Body of pancreas (tissue), 4 donors: ENCODE measurements around the gene SAMD9. TPM values are rescaled to one million over a fixed set of nuclear protein-coding genes. Genes with fewer than 3 reads are reported as not detected.

ENCODE experiments used
- ATAC-seq: fragments of 150-250 bp; one replicate; pipeline ENCODE4 v1.9.1; 2016
- DNase-seq, 4 donors: peaks; one replicate each; pipeline ENCODE4 v3.0.0-alpha.2; 2019
- H3K27ac ChIP-seq, 4 donors: fragments of 200-600 bp; sonication (generic); 1 replicate in 3 of 4; 2 replicates in 1 of 4; pipeline versions ENCODE4 v1.5.1 to v1.6.1; 2016 to 2019; ENCODE audit warnings: mild to moderate bottlenecking in 1 of 4, mixed read lengths in 1 of 4, moderate library complexity in 1 of 4
- H3K27me3 ChIP-seq, 2 donors: fragments of 200-600 bp; sonication (generic); one replicate each; pipeline ENCODE4 v1.6.0; 2016; ENCODE audit warnings: mild to moderate bottlenecking in 1 of 2
- H3K36me3 ChIP-seq, 2 donors: fragments of 200-600 bp; sonication (generic); replicated peaks in 1 of 2; 2 replicates each; pipeline ENCODE4 v1.5.1; 2016; ENCODE audit warnings: low read depth in 2 of 2; ENCODE audit not compliant: insufficient read depth in 1 of 2
- H3K4me1 ChIP-seq: fragments of 200-600 bp; sonication (generic); one replicate; pipeline ENCODE4 v1.6.0; 2016
- H3K4me3 ChIP-seq, 2 donors: fragments of 200-600 bp; sonication (generic); 1 replicate in 1 of 2; 2 replicates in 1 of 2; pipeline ENCODE4 v1.5.1; 2016 to 2019
- H3K9me3 ChIP-seq, 3 donors: fragments of 200-600 bp; sonication (generic); 1 replicate in 2 of 3; 2 replicates in 1 of 3; pipeline ENCODE4 v1.5.1; 2016
- POLR2A ChIP-seq, 3 donors: fragments of 450-650 bp; IDR thresholded peaks; one replicate each; pipeline ENCODE4 v1.6.1; 2016; ENCODE audit warnings: antibody characterized with exemption in 3 of 3, mild to moderate bottlenecking in 2 of 3
- WGBS, 2 donors: methylation state at CpG; one replicate each; pipeline ENCODE4 v1.1.5; 2017; 5-methylcytosine and 5-hydroxymethylcytosine counted together
- intact Hi-C: fragments of 100-400 bp; cut with DNase I; formaldehyde crosslinking; loops from one replicate; pipeline ENCODE4 v1.15.1; 2023
- total RNA-seq, 2 donors: library from RNA; depleted of rRNA; stranded (reverse); fragments of >200 nt; gene quantifications; one replicate each; pipeline ENCODE4 v1.1.0, GENCODE V29; 2016
- TF ChIP-seq, protein P1 (sequence below), 7 experiments: fragments of 450-650 bp in 4 of 7; fragments of 200-600 bp in 3 of 7; sonication (generic) in 3 of 7; IDR thresholded peaks; one replicate each; pipeline ENCODE4 v1.5.1; 2016 to 2019; ENCODE audit warnings: antibody characterized with exemption in 7 of 7

The SAMD9 gene
- total RNA-seq, 2 donors from 2014 or later, result 4.9 to 5.2 TPM

DNA sequence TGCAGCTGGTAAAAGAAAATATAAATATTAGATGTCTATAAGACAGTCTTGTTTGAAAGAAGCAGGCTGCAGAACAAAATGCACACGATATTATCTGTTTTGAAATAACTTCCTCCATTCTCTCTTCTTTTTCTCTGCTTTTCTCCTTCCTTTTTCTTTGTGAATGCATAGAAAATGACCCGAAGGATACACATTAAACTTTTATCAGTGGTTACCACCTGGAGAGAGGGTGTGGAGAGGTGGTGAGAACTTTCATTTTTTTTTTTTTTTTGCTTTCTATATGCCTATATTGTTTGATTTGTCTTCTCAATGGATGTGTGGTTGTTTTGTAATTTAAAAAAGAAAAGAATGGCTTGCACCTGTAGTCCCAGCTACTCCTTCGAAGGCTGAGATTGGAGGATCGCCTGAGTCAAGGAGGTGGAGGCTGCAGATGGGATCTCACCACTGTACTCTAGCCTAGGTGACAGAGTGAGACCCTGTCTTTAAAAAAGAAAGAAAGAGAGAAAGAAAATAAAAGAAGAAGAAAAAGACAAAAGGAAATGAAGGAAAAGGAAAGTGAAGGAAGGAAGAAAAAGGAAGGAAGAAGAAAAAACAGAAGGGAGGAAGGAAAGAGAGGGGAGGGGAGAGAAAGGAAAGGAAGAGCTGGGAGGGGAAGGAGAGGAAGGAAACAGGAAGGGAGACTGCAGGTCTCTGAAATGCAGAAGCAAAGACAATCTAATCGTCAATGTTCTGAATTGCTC lies 64.4 kb downstream of the SAMD9 start:
- no peak overlapping the region for H3K27ac ChIP-seq
- intact Hi-C loops, result loop anchor here (10.0 kb wide), 1 partner anchor 439 kb away; no protein-coding TSS in a partner anchor
- H3K9me3 ChIP-seq, result no peaks in the 10 kb centered on the region
- no peak for ATAC-seq
- no peaks in the 10 kb centered on the region for H3K4me1 ChIP-seq
- no peaks in the 10 kb centered on the region for H3K27me3 ChIP-seq
- H3K36me3 ChIP-seq, result no peaks in the 10 kb centered on the region
- WGBS, 2 donors, result 44 to 47% methylated on average over 5 of the region's 5 CpGs
- no peak overlapping the region for H3K4me3 ChIP-seq
- TF ChIP-seq POLR2A (IDR thresholded peaks at IDR 0.05), result no peak
- TF ChIP-seq, protein P1, sequence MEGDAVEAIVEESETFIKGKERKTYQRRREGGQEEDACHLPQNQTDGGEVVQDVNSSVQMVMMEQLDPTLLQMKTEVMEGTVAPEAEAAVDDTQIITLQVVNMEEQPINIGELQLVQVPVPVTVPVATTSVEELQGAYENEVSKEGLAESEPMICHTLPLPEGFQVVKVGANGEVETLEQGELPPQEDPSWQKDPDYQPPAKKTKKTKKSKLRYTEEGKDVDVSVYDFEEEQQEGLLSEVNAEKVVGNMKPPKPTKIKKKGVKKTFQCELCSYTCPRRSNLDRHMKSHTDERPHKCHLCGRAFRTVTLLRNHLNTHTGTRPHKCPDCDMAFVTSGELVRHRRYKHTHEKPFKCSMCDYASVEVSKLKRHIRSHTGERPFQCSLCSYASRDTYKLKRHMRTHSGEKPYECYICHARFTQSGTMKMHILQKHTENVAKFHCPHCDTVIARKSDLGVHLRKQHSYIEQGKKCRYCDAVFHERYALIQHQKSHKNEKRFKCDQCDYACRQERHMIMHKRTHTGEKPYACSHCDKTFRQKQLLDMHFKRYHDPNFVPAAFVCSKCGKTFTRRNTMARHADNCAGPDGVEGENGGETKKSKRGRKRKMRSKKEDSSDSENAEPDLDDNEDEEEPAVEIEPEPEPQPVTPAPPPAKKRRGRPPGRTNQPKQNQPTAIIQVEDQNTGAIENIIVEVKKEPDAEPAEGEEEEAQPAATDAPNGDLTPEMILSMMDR (IDR thresholded peaks at IDR 0.05), result no peak
- DNase-seq, result no peak

DNA sequence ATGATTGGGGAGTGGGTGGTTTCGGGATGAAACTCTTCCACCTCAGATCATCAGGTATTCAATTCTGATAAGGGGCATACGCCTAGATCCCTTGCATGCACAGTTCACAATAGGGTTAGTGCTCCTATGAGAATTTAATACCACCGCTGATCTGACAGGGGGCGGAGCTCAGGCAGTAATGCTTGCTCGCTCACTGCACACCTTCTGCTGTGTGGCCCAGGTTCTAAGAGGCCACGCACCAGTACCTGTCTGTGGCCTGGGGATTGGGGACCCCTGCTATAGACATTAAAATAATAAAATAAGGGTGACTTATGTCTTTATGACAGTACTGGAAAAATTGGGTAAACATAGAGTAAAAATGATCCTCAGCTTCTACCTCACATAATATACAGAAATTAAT lies 66.1 kb downstream of the SAMD9 start:
- Histone ChIP-seq H3K36me3 (no peaks in the 10 kb centered on the region), H3K4me3 (no peak overlapping the region), H3K4me1 (no peaks in the 10 kb centered on the region), H3K27me3 (no peaks in the 10 kb centered on the region), H3K27ac (no peak overlapping the region), H3K9me3 (no peaks in the 10 kb centered on the region)
- no peak for ATAC-seq
- no peak for TF ChIP-seq POLR2A (IDR thresholded peaks at IDR 0.05)
- TF ChIP-seq, protein P1 (IDR thresholded peaks at IDR 0.05), result no peak
- intact Hi-C loops, result loop anchor here (10.0 kb wide), 1 partner anchor 437 kb away; no protein-coding TSS in a partner anchor
- DNase-seq, result no peak
- 68 to 71% methylated on average over 6 of the region's 6 CpGs for WGBS, 2 donors

Other genes with a start within 250 kb of the SAMD9 start
- 1 to 10 TPM; 5.4 to 6.6 TPM for gene SAMD9L, start 30.4 kb upstream of the SAMD9 start, total RNA-seq
- 1 to 10 TPM in 1 of 2 donors, not detected in 1; 2.1 TPM for gene HEPACAM2, start 108.5 kb upstream of the SAMD9 start, total RNA-seq
- 10 to 100 TPM in 1 of 2 donors, 1 to 10 TPM in 1; 9.6 to 28.3 TPM for gene VPS50, start 114.4 kb upstream of the SAMD9 start, total RNA-seq